K562 (cell line): ENCODE measurements around the gene ARHGEF25.

Experiments used
- CTCF ChIP-seq, 3 experiments: IDR thresholded peaks in 2 of 3; conservative IDR thresholded peaks in 1 of 3; 2 replicates each; pipeline ENCODE4 v1.5.1; 2011 to 2012; ENCODE audit warnings: low read length in 3 of 3, mild to moderate bottlenecking in 3 of 3, control low read depth in 2 of 3, improper control_type of control experiment in 1 of 3, inconsistent platforms in 1 of 3, low read depth in 1 of 3, mixed read lengths in 1 of 3, moderate library complexity in 1 of 3; ENCODE audit not compliant: insufficient read depth in 2 of 3
- EGR1 ChIP-seq: fragments of 450-650 bp; conservative IDR thresholded peaks from 2 replicates; pipeline ENCODE4 v1.6.1; 2017; ENCODE audit warnings: mild to moderate bottlenecking
- ELF4 ChIP-seq: fragments of 450-650 bp; formaldehyde crosslinking; IDR thresholded peaks from 2 replicates; pipeline ENCODE4 v1.4.0; 2022; ENCODE audit warnings: missing genetic modification characterization
- ETV1 ChIP-seq: fragments of 450-650 bp; conservative IDR thresholded peaks from 2 replicates; pipeline ENCODE4 v1.6.1; 2016; ENCODE audit warnings: missing genetic modification characterization, control low read depth, low read depth, missing compliant biosample characterization
- ID3 ChIP-seq, 2 experiments: fragments of 250-450 bp in 1 of 2; fragments of 450-650 bp in 1 of 2; sonication (Bioruptor Pico) in 1 of 2; IDR thresholded peaks; 2 replicates each; pipeline versions ENCODE4 v1.6.1 to v1.8.0; 2016 to 2021; ENCODE audit warnings: mild to moderate bottlenecking in 2 of 2, moderate library complexity in 2 of 2, missing compliant biosample characterization in 1 of 2, missing genetic modification characterization in 1 of 2
- JUND ChIP-seq, 2 experiments: IDR thresholded peaks; 2 replicates in 1 of 2; 3 replicates in 1 of 2; pipeline ENCODE4 v1.6.1; 2011; ENCODE audit warnings: borderline replicate concordance in 2 of 2, low read depth in 2 of 2, low read length in 2 of 2, improper control_type of control experiment in 1 of 2, missing biosample characterization in 1 of 2, missing genetic modification characterization in 1 of 2, missing genetic modification reagents in 1 of 2
- MYC ChIP-seq, 2 experiments: fragments of 250-450 bp in 1 of 2; sonication (Bioruptor Pico) in 1 of 2; IDR thresholded peaks; 2 replicates each; pipeline versions ENCODE4 v1.5.1 to v1.6.1; 2012 to 2021; ENCODE audit warnings: low read depth in 2 of 2, borderline replicate concordance in 1 of 2, improper control_type of control experiment in 1 of 2, low read length in 1 of 2, mild to moderate bottlenecking in 1 of 2, moderate library complexity in 1 of 2
- NR2C2 ChIP-seq, 2 experiments: fragments of 200-800 bp in 1 of 2; sonication (Bioruptor generic) in 1 of 2; sonication (generic) in 1 of 2; formaldehyde crosslinking in 1 of 2; IDR thresholded peaks; 2 replicates each; pipeline versions ENCODE4 v1.6.1 to v1.8.0; 2016 to 2022; ENCODE audit warnings: mild to moderate bottlenecking in 1 of 2, missing compliant biosample characterization in 1 of 2, missing genetic modification characterization in 1 of 2, missing genetic modification reagents in 1 of 2
- SETDB1 ChIP-seq: IDR thresholded peaks from one replicate; pipeline ENCODE4 v1.6.1; 2012; ENCODE audit warnings: low read length, control low read depth, inconsistent platforms
- SREBF2 ChIP-seq: sonication (generic); formaldehyde crosslinking; IDR thresholded peaks from 2 replicates; pipeline ENCODE4 v1.4.0; 2020; ENCODE audit warnings: mild to moderate bottlenecking, missing genetic modification reagents
- TF ChIP-seq, protein P1 (sequence below): fragments of 450-650 bp; formaldehyde crosslinking; IDR thresholded peaks from 2 replicates; pipeline ENCODE4 v1.4.0; 2022; ENCODE audit warnings: missing genetic modification characterization

DNA sequence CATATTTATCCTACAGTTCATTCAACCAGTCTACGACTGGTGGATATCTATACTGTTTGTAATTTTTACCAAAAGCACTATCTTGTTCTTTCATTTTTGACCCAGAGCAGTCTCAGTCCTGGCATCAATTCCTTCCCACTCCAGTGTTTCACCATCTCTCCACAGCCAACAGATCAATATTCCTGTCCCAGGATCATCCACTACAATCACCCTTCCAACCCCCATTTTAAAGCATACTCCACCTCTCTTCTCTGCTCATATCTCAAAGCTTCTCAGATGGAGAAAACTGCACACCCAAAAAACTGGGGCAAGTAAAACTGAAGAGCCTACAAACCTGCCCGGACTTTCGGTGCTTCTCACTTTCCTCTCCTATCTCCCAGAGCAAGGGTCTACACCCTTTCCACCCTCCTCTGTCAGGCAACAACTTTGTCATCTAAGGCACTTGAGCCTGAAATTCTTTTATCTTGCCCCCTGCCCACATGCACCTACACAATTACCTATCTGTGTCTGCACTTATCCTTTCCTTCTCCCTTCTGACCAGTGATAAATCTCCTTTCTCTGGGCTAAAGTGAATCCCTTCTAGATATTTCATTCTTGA, 24.3 kb upstream of the ARHGEF25 start:
- TF ChIP-seq SETDB1, result no peak
- no peak for TF ChIP-seq ID3 (CRISPR knock-in tag; IDR thresholded peaks at IDR 0.05)
- TF ChIP-seq ID3 (tag; IDR thresholded peaks at IDR 0.05), result no peak
- TF ChIP-seq ETV1 (tag), result no peak
- no peak for TF ChIP-seq ELF4 (CRISPR knock-in tag)
- TF ChIP-seq CTCF (IDR thresholded peaks at IDR 0.05 in 2 of 3, conservative IDR thresholded peaks at IDR 0.05 in 1 of 3; ENCODE audit: insufficient read depth in 2 of 3, low read depth in 1 of 3, low read length in 3 of 3), result no peak
- no peak for TF ChIP-seq SREBF2
- no peak for TF ChIP-seq NR2C2 (CRISPR knock-in tag; IDR thresholded peaks at IDR 0.05)
- TF ChIP-seq NR2C2 (tag; IDR thresholded peaks at IDR 0.05), result no peak
- TF ChIP-seq, protein P1, sequence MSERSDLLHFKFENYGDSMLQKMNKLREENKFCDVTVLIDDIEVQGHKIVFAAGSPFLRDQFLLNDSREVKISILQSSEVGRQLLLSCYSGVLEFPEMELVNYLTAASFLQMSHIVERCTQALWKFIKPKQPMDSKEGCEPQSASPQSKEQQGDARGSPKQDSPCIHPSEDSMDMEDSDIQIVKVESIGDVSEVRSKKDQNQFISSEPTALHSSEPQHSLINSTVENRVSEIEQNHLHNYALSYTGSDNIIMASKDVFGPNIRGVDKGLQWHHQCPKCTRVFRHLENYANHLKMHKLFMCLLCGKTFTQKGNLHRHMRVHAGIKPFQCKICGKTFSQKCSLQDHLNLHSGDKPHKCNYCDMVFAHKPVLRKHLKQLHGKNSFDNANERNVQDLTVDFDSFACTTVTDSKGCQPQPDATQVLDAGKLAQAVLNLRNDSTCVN (CRISPR knock-in tag), result no peak
- no peak for TF ChIP-seq MYC (IDR thresholded peaks at IDR 0.05; ENCODE audit: low read depth, low read length)
- no peak for TF ChIP-seq MYC (CRISPR knock-in tag; IDR thresholded peaks at IDR 0.05; ENCODE audit: borderline replicate concordance, low read depth)
- no peak for TF ChIP-seq JUND (IDR thresholded peaks at IDR 0.05; ENCODE audit: borderline replicate concordance, low read depth, low read length)
- no peak for TF ChIP-seq JUND (tag; IDR thresholded peaks at IDR 0.05; ENCODE audit: borderline replicate concordance, low read depth, low read length)
- TF ChIP-seq EGR1, result no peak
